Activated naive CD4-positive, alpha-beta T cell treated with anti-CD3 and anti-CD28 coated beads, Interleukin-2, amount 50 U/mL, for 72 hours (primary cell): ENCODE results near the gene PPP1R18. TPM values are rescaled to one million over a fixed set of nuclear protein-coding genes. Genes with fewer than 3 reads are reported as not detected.

Source experiments
- total RNA-seq, 2 donors: library from RNA; stranded (reverse); gene quantifications; one replicate each; pipeline ENCODE4 v1.2.3, GENCODE V29; 2022

The PPP1R18 gene
- total RNA-seq, 2 donors from 2014 or later = 184 to 274 TPM

Other genes with a start within 250 kb of the PPP1R18 start
- 100 to 1,000 TPM; 493 to 574 TPM for gene HLA-E, start 197.1 kb downstream of the PPP1R18 start, total RNA-seq
- 100 to 1,000 TPM; 107 to 139 TPM for gene GNL1, start 130.2 kb downstream of the PPP1R18 start, total RNA-seq
- gene PRR3, start 129.3 kb downstream of the PPP1R18 start, total RNA-seq = 10 to 100 TPM; 19.8 to 27.4 TPM
- 10 to 100 TPM; 84.7 to 91.3 TPM for gene ABCF1, start 115.2 kb downstream of the PPP1R18 start, total RNA-seq
- gene PPP1R10, start 69.4 kb downstream of the PPP1R18 start, total RNA-seq = 10 to 100 TPM; 92.1 to 96.8 TPM
- 100 to 1,000 TPM in 1 of 2 donors, 10 to 100 TPM in 1; 99.8 to 100 TPM for gene MRPS18B, start 68.8 kb downstream of the PPP1R18 start, total RNA-seq
- 10 to 100 TPM; 14.5 to 15.1 TPM for gene ATAT1, start 59.8 kb downstream of the PPP1R18 start, total RNA-seq
- 10 to 100 TPM; 20.5 to 81.5 TPM for gene C6orf136, start 39.5 kb downstream of the PPP1R18 start, total RNA-seq
- gene DHX16, start 13.6 kb downstream of the PPP1R18 start, total RNA-seq = 10 to 100 TPM; 31.7 to 37.5 TPM
- gene NRM, start 4.3 kb upstream of the PPP1R18 start, total RNA-seq = 10 to 100 TPM; 35.7 to 53.5 TPM
- gene MDC1, start 30.6 kb upstream of the PPP1R18 start, total RNA-seq = 100 to 1,000 TPM in 1 of 2 donors, 10 to 100 TPM in 1; 84.2 to 127 TPM
- 1,000 to 10,000 TPM; 1,507 to 1,783 TPM for gene TUBB, start 33.7 kb upstream of the PPP1R18 start, total RNA-seq
- 100 to 1,000 TPM; 194 to 219 TPM for gene FLOT1, start 56.0 kb upstream of the PPP1R18 start, total RNA-seq
- gene IER3, start 57.9 kb upstream of the PPP1R18 start, total RNA-seq = 100 to 1,000 TPM in 1 of 2 donors, 10 to 100 TPM in 1; 70.0 to 279 TPM
- 10 to 100 TPM; 15.2 to 20.7 TPM for gene DDR1, start 197.9 kb upstream of the PPP1R18 start, total RNA-seq
- gene GTF2H4, start 221.6 kb upstream of the PPP1R18 start, total RNA-seq = 10 to 100 TPM; 27.6 to 44.9 TPM
- gene VARS2, start 227.6 kb upstream of the PPP1R18 start, total RNA-seq = 10 to 100 TPM; 55.1 to 55.7 TPM
- gene SFTA2, start 245.5 kb upstream of the PPP1R18 start, total RNA-seq = not detected